Measurements from ENCODE around the gene CARMIL3. TPM values are rescaled to one million over a fixed set of nuclear protein-coding genes. Genes with fewer than 3 reads are reported as not detected.

CARMIL3 gene
- total and polyA plus RNA-seq, 2 of the 8 experiments (the other 6 are each of a cell fraction or from before 2014, with no cell fraction given): 6.0 to 9.0 TPM

DNA sequence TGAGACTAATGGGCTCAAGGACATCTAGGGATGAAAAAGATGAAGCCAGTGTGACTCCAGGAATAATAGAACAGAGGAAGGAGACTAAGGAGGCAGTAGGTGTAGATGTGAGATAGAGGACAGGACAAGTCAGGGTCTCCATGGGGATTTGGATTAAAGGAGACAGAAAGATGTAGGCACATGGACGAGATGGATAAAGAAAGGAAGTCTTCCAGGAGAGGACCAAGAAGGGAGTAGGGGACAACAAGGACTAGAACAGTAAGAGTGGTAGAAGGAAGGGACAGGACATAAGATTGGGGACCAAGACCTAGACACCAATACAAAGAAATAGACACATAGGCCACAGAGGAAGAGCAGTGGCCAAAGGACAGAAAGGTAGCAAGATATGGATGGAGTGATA, 35.2 kb downstream of the CARMIL3 start:
- Histone ChIP-seq H2BK15ac (ENCODE audit: low read length) (peak overlapping the region; percentile 65; the same call in 1 of the 2 replicates), H3K79me2 (ENCODE audit: control insufficient read depth in 1 of 2, insufficient read depth in 2 of 2, low read length in 2 of 2) (no peaks in the 10 kb centered on the region), H2BK5ac (ENCODE audit: low read depth, low read length) (no peak overlapping the region), H3K27me3 (replicated peaks in 1 of 4; ENCODE audit: control insufficient read depth in 3 of 4, extremely low read depth in 1 of 4, insufficient read depth in 3 of 4, low read length in 3 of 4) (peaks cover 0 to 10% (median 7%) of the 10 kb centered on the region in 4 experiments; a peak in 5 of 7 replicates), H3K9ac (replicated peaks in 1 of 4; ENCODE audit: extremely low read depth in 1 of 4, low read depth in 3 of 4, low read length in 3 of 4) (no peak overlapping the region), H2AK5ac (ENCODE audit: low read depth, low read length) (no peak overlapping the region; the same call in 1 of the 2 replicates), H2BK20ac (ENCODE audit: low read length) (no peak overlapping the region), H2BK12ac (ENCODE audit: low read depth, low read length) (0 out of 2 replicates have a peak overlapping the region, but pooled peaks have one; percentile 9), H3K4me2 (ENCODE audit: insufficient read depth in 1 of 2, low read depth in 2 of 2, low read length in 2 of 2) (no peak overlapping the region), H3K56ac (replicated peaks; ENCODE audit: insufficient read length, low read depth, low read length) (no peak overlapping the region), H4K91ac (replicated peaks; ENCODE audit: insufficient read length, low read length) (no peak overlapping the region), H3K4me1 (replicated peaks in 1 of 4; ENCODE audit: control insufficient read depth in 3 of 4, insufficient read depth in 4 of 4, low read length in 3 of 4) (peaks cover 0 to 2% (median under 1%) of the 10 kb centered on the region in 4 experiments; a peak in 4 of 7 replicates), H3K4ac (replicated peaks; ENCODE audit: insufficient read length, low read depth, low read length) (no peak overlapping the region), H3K9me3 (ENCODE audit: insufficient read depth in 2 of 2, low read depth in 1 of 2, low read length in 1 of 2) (no peaks in the 10 kb centered on the region), H4K8ac (ENCODE audit: extremely low read depth, insufficient read depth, low read length) (no peak overlapping the region), H3K18ac (ENCODE audit: extremely low read depth, low read length) (no peak overlapping the region), H3K23me2 (ENCODE audit: low read depth, low read length) (no peaks in the 10 kb centered on the region), H3K36me3 (ENCODE audit: control insufficient read depth in 2 of 4, insufficient read depth in 4 of 4, low read length in 3 of 4) (no peaks in the 10 kb centered on the region), H2BK120ac (replicated peaks; ENCODE audit: low read depth, low read length) (no peak overlapping the region), H3K23ac (ENCODE audit: insufficient read length) (no peak overlapping the region), H2AFZ (ENCODE audit: low read length) (no peak overlapping the region), H3K27ac (ENCODE audit: low read depth, low read length) (no peak overlapping the region), H4K5ac (ENCODE audit: insufficient read length, low read depth, low read length) (no peak overlapping the region), H3K4me3 (ENCODE audit: extremely low read depth in 1 of 4, insufficient read depth in 2 of 4, low read depth in 3 of 4, low read length in 4 of 4) (no peak overlapping the region), H4K20me1 (replicated peaks in 1 of 2; ENCODE audit: control insufficient read depth in 1 of 2, insufficient read depth in 2 of 2, low read length in 2 of 2) (no peaks in the 10 kb centered on the region), H3K79me1 (ENCODE audit: low read depth, low read length) (no peaks in the 10 kb centered on the region), H3K14ac (ENCODE audit: insufficient read length) (no peak overlapping the region)
- no peak for TF ChIP-seq SIRT6 (IDR thresholded peaks at IDR 0.05; ENCODE audit: low read length)
- no peak for TF ChIP-seq SIN3A (conservative IDR thresholded peaks at IDR 0.05 in 1 of 2, IDR thresholded peaks at IDR 0.05 in 1 of 2; ENCODE audit: low read depth in 1 of 2, low read length in 2 of 2)
- TF ChIP-seq KDM5A (IDR thresholded peaks at IDR 0.05; ENCODE audit: low read length): no peak
- no peak for TF ChIP-seq FOSL1 (IDR thresholded peaks at IDR 0.05; ENCODE audit: insufficient read depth, low read depth, low read length)
- TF ChIP-seq SUZ12 (IDR thresholded peaks at IDR 0.05; ENCODE audit: low read length): no peak
- no peak for TF ChIP-seq SP1 (IDR thresholded peaks at IDR 0.05; ENCODE audit: low read depth, low read length)
- TF ChIP-seq POLR2AphosphoS5 (IDR thresholded peaks at IDR 0.05; ENCODE audit: low read depth, low read length): no peak
- TF ChIP-seq CHD1 (IDR thresholded peaks at IDR 0.05; ENCODE audit: low read depth, low read length): no peak
- TF ChIP-seq CHD2 (IDR thresholded peaks at IDR 0.05; ENCODE audit: low read length): no peak
- no peak for TF ChIP-seq TEAD4 (IDR thresholded peaks at IDR 0.05; ENCODE audit: low read depth, low read length)
- TF ChIP-seq HDAC2 (IDR thresholded peaks at IDR 0.05; ENCODE audit: borderline replicate concordance in 1 of 2, low read depth in 2 of 2, low read length in 2 of 2): no peak
- TF ChIP-seq POLR2A (IDR thresholded peaks at IDR 0.05; ENCODE audit: control extremely low read depth in 1 of 2, low read depth in 2 of 2, low read length in 2 of 2): no peak
- TF ChIP-seq NRF1 (IDR thresholded peaks at IDR 0.05; ENCODE audit: low read depth, low read length): no peak
- TF ChIP-seq TAF7 (optimal IDR thresholded peaks at IDR 0.05; ENCODE audit: borderline replicate concordance, low read depth, low read length): no peak
- TF ChIP-seq ZNF274 (IDR thresholded peaks at IDR 0.05; ENCODE audit: borderline replicate concordance, extremely low read depth, low read length): no peak
- no peak for DNase-seq (ENCODE audit: low read depth in 1 of 2, low spot score in 2 of 2)
- ChIA-PET POLR2A (ENCODE audit: partially characterized antibody) (interaction anchor here (1.3 to 27.2 kb wide), 3 partner anchors 12 to 35 kb away, joined by 3 to 626 read pairs (median 5); partner anchors contain the start of genes CARMIL3, CPNE6 and PCK2), CTCF (ENCODE audit: partially characterized antibody) (interaction anchor here (1.1 to 1.9 kb wide), 4 partner anchors 14 to 29 kb away, joined by 3 to 23 read pairs (median 5); no protein-coding TSS in a partner anchor)
- FAIRE-seq: no peak
- 75% methylated on average over 1 of the region's 1 CpG; no CpG with 5 or more reads in 1 of the 2 experiments for WGBS, 2 experiments (ENCODE audit: extremely low coverage in 1 of 2, insufficient coverage in 1 of 2, insufficient read length in 1 of 2, insufficient replicate concordance in 2 of 2, low coverage in 1 of 2, low lambda C conversion rate in 2 of 2, missing lambda C conversion rate in 1 of 2)

Data from H1 (cell line).